ENCODE data around the gene DSTYK. TPM values are rescaled to one million over a fixed set of nuclear protein-coding genes. Genes with fewer than 3 reads are reported as not detected.
"Not testable (repeated sequence)": the region's sequence is repeated elsewhere in the genome, so short reads cannot be mapped to it uniquely, and the experiment has no call there.

DSTYK gene
- total RNA-seq, 2 experiments from 2014 or later = 8.8 to 9.2 TPM

DNA sequence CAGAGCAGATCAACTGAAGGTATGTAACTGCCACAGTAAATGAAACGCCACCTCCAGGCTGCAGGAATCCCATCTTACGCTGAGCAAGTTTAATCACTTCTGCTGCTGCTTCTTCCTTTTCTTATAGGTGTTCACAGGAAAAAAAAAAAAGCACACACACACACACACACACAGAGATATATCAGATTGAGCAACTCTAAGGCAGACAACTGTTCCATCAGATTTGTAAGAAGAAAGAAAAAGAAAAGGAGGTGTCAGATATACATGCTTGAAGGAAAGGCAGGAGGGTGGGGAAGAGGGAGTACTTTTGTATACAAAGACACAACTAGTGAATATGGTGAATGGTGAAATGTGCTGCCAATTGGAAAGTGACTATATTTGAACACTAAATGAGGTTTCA, 28.6 kb downstream of the DSTYK start:
- DNase-seq = no peak
- no peak overlapping the region for H3K4me3 Mint-ChIP-seq
- peaks cover 37% of the 10 kb centered on the region for H3K36me3 Mint-ChIP-seq (ENCODE audit: low read depth)
- ChIA-PET CTCF (no interaction called here), POLR2A (no interaction called here)
- no peaks in the 10 kb centered on the region for H3K9me3 Mint-ChIP-seq
- peaks cover 54% of the 10 kb centered on the region for H3K4me1 Mint-ChIP-seq
- no peaks in the 10 kb centered on the region for H3K27me3 Mint-ChIP-seq
- no peak overlapping the region for H3K27ac Mint-ChIP-seq

DNA sequence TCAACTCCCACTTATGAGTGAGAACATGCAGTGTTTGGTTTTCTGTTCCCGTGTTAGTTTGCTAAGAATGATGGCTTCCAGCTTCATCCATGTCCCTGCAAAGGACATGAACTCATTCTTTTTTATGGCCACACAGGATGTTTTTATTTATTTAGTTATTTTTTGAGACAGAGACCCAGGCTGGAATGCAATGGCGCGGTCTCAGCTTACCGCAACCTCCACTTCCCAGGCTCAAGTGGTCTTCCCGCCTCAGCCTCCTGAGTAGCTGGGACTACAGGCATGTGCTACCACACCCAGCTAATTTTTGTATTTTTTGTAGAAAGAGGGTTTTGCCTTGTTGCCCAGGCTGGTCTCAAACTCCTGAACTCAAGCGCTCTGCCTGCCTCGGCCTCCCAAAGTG, 31.2 kb downstream of the DSTYK start:
- DNase-seq, CTCF ChIA-PET, H3K9me3 Mint-ChIP-seq, POLR2A ChIA-PET, H3K4me3 Mint-ChIP-seq, H3K27ac Mint-ChIP-seq, H3K27me3 Mint-ChIP-seq: not testable (repeated sequence)
- peaks cover 22% of the 10 kb centered on the region for H3K36me3 Mint-ChIP-seq (ENCODE audit: low read depth)
- H3K4me1 Mint-ChIP-seq = peaks cover 31% of the 10 kb centered on the region

DNA sequence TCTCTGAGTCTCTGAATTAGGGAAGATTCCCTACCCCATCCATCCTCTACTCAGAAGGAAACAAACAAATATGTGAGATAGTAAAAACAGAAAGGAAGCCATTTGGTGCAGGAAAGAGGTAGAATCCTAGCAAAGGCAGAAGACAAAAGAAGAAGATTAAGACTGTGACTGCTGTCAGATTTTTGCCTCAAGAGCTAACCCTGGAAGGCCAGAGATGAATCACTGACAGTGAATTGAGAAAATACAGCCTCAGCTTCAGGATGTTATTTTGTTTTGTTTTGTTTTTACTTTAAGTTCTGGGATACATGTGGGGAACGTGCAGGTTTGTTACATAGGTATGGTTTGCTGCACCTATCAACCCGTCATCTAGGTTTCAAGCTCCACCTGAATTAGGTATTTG, 31.7 kb downstream of the DSTYK start:
- H3K9me3 Mint-ChIP-seq = no peaks in the 10 kb centered on the region
- ChIA-PET CTCF (no interaction called here), POLR2A (no interaction called here)
- DNase-seq = no peak
- H3K36me3 Mint-ChIP-seq (ENCODE audit: low read depth) = peaks cover 21% of the 10 kb centered on the region
- no peaks in the 10 kb centered on the region for H3K27me3 Mint-ChIP-seq
- peaks cover 30% of the 10 kb centered on the region for H3K4me1 Mint-ChIP-seq
- H3K4me3 Mint-ChIP-seq = no peak overlapping the region
- H3K27ac Mint-ChIP-seq = no peak overlapping the region

DNA sequence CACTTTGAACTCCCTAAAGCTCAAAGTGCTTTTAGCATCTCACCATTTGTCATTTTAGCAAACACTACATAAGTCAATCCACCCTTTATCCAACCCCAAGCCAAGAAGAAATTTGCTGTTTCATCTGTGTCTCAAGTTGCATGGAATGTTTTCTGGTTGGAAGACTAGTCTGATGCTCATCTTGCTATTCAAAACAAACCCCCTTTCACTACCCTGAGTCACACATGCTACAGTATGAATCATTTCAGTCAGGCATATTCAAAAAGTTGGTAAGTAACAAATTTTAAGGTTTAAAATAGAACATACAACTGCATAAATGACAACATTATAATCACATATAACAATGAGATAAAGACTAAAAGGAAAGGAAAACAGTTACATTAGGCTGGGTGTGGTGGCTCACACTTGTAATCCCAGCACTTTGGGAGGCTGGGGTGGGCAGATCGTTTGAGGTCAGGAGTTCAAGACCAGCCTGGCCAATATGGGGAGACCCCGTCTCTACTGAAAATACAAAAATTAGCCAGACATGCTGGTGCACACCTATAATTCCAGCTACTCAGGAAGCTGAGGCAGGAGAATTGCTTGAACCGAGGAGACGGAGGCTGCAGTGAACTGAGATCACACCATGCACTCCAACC, 38.7 kb downstream of the DSTYK start:
- Mint-ChIP-seq H3K27me3 (no peaks in the 10 kb centered on the region), H3K27ac (peak overlapping the region; percentile 40), H3K4me1 (peaks cover 32% of the 10 kb centered on the region), H3K4me3 (no peak overlapping the region), H3K36me3 (ENCODE audit: low read depth) (peaks cover 26% of the 10 kb centered on the region), H3K9me3 (no peaks in the 10 kb centered on the region)
- ChIA-PET CTCF (interaction anchor here (0.6 to 0.7 kb wide), 3 partner anchors 33 to 357 kb away, joined by 3 to 4 read pairs (median 3); no protein-coding TSS in a partner anchor), POLR2A (no interaction called here)
- DNase-seq = no peak

DNA sequence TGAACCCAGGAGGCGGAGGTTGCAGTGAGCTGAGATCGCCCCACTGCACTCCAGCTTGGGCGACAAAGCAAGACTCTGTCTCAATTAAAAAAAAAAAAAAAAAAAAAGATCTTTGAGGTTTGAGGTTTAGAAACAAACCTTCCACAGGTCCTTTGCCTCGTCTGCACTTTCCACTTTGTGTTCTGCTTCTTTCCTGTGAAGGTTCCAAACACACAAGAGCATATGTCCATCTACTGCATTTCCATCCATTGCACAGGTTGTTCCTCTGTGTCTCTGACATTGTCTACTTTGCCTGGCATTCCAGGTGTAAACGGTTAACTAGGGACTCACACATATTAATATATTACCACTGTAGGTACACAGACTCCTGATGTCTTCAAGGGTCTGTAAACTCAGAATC, 40.1 kb downstream of the DSTYK start:
- Mint-ChIP-seq H3K27ac (peak overlapping the region; percentile 5), H3K4me1 (peaks cover 32% of the 10 kb centered on the region), H3K9me3 (no peaks in the 10 kb centered on the region), H3K27me3 (no peaks in the 10 kb centered on the region), H3K36me3 (ENCODE audit: low read depth) (peaks cover 33% of the 10 kb centered on the region), H3K4me3 (no peak overlapping the region)
- CTCF ChIA-PET = interaction anchor here (0.6 to 1.6 kb wide), 5 partner anchors 15 to 180 kb away, joined by 3 to 7 read pairs (median 5); no protein-coding TSS in a partner anchor
- POLR2A ChIA-PET = interaction anchor here (1.1 to 1.4 kb wide), 3 partner anchors 29 to 59 kb away, joined by 3 to 4 read pairs (median 3); no protein-coding TSS in a partner anchor
- DNase-seq = peak; percentile 24

DNA sequence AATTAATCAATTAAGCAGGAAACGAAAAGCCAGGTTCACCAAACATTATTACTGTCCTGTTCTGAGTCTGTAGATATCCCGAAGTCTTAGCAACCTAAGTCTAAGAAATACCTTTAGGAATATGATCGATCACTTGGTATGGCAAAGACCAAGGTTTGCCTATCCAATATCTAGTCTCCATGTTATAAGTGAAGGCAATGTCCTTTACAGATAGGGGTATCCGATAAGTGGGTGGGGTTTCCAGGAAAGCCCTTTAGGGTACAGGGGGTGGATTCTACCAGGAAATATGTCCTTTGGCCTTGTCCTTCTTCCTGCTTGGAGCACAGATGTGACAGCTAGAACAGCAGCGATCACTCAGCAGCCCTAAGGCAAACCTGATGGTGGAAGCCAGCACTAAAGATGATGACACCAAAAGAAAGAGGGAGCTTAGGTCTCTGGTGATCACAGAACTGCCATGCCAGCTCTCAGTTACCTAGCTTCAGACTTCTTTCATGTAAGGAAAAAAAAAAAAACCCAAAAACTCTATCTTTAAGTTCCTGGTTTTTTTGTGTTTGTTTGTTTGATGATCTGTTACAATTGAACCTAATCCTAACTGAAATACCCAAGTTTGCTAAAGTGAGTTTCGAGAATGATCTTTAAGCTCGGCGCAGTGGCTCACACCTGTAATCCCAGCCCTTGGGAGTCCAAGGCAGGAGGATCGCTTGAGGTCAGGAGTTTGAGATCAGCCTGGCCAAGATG, 40.8 kb downstream of the DSTYK start:
- H3K27ac Mint-ChIP-seq = no peak overlapping the region
- H3K4me3 Mint-ChIP-seq = no peak overlapping the region
- H3K4me1 Mint-ChIP-seq = peaks cover 31% of the 10 kb centered on the region
- CTCF ChIA-PET = interaction anchor here (0.6 to 1.6 kb wide), 6 partner anchors 16 to 313 kb away, joined by 3 to 7 read pairs (median 4); no protein-coding TSS in a partner anchor
- H3K36me3 Mint-ChIP-seq (ENCODE audit: low read depth) = peaks cover 35% of the 10 kb centered on the region
- no peak for DNase-seq
- POLR2A ChIA-PET = interaction anchor here (0.6 to 1.4 kb wide), 4 partner anchors 29 to 89 kb away, joined by 3 to 4 read pairs (median 3); no protein-coding TSS in a partner anchor
- H3K9me3 Mint-ChIP-seq = no peaks in the 10 kb centered on the region
- H3K27me3 Mint-ChIP-seq = no peaks in the 10 kb centered on the region

DNA sequence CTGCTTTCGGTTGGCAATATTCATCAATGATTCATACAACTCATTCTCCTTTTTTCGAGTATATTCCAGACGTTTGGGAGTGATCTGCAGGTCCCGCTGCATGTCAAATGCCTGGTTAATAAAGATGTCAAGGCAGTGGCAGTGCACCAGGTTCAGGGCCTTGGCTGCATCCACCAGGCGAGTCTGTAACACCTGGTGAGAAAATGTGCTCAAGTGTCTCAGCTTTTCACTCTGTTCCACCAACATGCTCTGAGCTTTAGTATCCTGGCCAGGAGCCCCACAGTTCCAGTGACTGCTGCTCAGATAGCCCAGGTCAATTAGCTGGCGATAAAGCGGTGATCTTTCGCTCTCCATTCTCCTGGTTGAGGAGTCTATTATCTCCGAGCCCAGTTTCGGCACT, 42.3 kb downstream of the DSTYK start:
- H3K27ac Mint-ChIP-seq = no peak overlapping the region
- H3K36me3 Mint-ChIP-seq (ENCODE audit: low read depth) = peaks cover 41% of the 10 kb centered on the region
- no peak overlapping the region for H3K4me3 Mint-ChIP-seq
- no peaks in the 10 kb centered on the region for H3K9me3 Mint-ChIP-seq
- ChIA-PET CTCF (no interaction called here), POLR2A (no interaction called here)
- no peaks in the 10 kb centered on the region for H3K27me3 Mint-ChIP-seq
- DNase-seq = no peak
- H3K4me1 Mint-ChIP-seq = peaks cover 28% of the 10 kb centered on the region

DNA sequence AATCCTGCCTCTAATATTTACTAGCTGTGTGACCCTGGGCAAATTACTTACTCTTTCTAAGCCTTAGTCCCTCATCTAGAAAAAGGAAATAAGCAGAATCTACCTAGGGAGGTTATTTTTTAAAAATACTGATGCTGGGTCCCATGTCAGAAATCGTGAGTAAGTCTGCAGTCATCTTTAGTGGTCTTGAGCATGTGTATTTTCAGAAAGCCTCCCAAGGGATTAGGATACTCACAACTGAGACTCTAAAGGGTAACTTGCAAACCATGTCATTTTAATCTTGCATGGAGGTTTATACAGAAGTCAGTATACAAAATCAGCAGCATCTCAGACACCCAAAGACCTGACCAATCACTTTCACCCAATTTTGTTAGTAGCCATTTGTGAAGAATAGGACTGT, 43.2 kb downstream of the DSTYK start:
- DNase-seq = no peak
- Mint-ChIP-seq H3K27me3 (no peaks in the 10 kb centered on the region), H3K27ac (no peak overlapping the region), H3K4me3 (no peak overlapping the region), H3K36me3 (ENCODE audit: low read depth) (peaks cover 48% of the 10 kb centered on the region), H3K9me3 (no peaks in the 10 kb centered on the region), H3K4me1 (peaks cover 28% of the 10 kb centered on the region)
- POLR2A ChIA-PET = no interaction called here
- CTCF ChIA-PET = no interaction called here

DNA sequence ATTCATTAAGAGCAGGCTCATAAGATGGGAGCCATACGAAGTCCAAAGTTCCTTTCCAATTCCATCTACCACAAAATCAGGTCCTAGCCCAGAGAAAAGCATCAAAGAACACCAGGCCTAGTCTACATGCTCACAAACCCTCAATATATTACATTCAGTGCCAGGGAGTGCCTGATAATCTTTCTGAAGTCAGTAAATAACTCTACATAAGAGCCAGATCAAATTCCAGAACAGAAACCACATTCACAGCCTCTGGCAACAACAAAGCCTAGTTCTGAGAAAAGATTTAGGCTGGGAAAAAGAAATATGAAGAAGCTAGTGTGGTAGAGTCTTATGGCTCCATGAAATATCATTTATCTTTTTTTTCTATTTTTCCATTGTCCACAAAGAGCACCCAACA, 49.2 kb downstream of the DSTYK start:
- Mint-ChIP-seq H3K27me3 (no peaks in the 10 kb centered on the region), H3K4me1 (peaks cover 15% of the 10 kb centered on the region), H3K4me3 (no peak overlapping the region), H3K27ac (no peak overlapping the region), H3K9me3 (no peaks in the 10 kb centered on the region), H3K36me3 (ENCODE audit: low read depth) (peaks cover 65% of the 10 kb centered on the region)
- no peak for DNase-seq
- ChIA-PET POLR2A (no interaction called here), CTCF (no interaction called here)

DNA sequence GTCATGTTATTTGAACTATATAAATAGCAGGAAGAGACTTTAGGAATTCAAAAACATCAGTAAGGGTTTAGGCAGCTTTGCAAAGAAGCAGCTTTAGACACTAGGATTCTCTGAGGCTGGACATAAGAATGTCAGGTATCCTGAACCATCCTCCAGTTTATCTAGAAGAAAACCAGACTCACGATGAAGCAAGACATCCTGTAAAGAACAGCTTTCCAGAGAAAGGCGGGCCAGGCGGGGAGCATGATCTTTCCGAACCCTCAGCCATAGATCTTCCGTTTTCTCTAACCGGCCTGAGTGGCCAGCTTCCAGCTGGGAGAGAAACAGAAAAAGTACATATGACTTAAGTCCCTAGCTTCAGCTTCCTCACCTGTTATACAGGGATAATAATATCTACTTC, 50.4 kb downstream of the DSTYK start:
- Mint-ChIP-seq H3K4me3 (no peak overlapping the region), H3K27me3 (no peaks in the 10 kb centered on the region), H3K27ac (no peak overlapping the region), H3K4me1 (peaks cover 15% of the 10 kb centered on the region), H3K9me3 (peaks cover 12% of the 10 kb centered on the region), H3K36me3 (ENCODE audit: low read depth) (peaks cover 72% of the 10 kb centered on the region)
- no peak for DNase-seq
- ChIA-PET POLR2A (interaction anchor here (0.8 kb wide), 1 partner anchor 10 kb away, joined by 3 read pairs; no protein-coding TSS in a partner anchor), CTCF (interaction anchor here (0.6 to 1.0 kb wide), 2 partner anchors 11 to 36 kb away, joined by 3 to 4 read pairs; no protein-coding TSS in a partner anchor)

DNA sequence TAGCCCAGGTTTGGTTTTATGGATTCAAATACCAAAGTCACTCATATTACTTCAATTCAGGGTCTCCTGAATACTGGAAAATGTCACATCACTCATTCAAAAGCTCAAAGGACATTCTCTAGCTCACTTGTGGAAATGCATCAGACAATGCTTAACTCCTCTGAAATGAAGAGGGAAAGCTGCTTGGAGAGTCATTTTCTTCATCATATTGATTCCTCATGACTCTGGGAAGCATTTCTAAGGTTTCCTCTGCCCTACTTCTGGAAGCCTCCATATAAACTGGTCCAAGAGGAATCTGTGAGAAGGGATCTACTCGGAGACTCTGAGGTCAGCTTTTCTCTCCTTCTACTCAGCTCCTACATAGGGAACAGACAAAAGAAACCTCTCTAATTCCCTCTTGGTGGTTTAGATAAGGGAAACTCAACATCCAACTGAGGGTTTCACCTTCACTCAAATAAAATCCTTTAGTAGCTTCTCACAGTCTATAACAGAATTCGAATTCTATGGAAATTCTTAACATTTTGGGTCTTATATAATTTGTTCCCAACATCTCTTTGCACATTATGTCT, 53.4 kb downstream of the DSTYK start:
- CTCF ChIA-PET = interaction anchor here (1.2 to 1.4 kb wide), 2 partner anchors 8 to 17 kb away, joined by 3 to 7 read pairs; no protein-coding TSS in a partner anchor
- peaks cover 19% of the 10 kb centered on the region for H3K9me3 Mint-ChIP-seq
- no peaks in the 10 kb centered on the region for H3K27me3 Mint-ChIP-seq
- H3K36me3 Mint-ChIP-seq (ENCODE audit: low read depth) = peaks cover 82% of the 10 kb centered on the region
- H3K27ac Mint-ChIP-seq = no peak overlapping the region
- DNase-seq = no peak
- no peak overlapping the region for H3K4me3 Mint-ChIP-seq
- peaks cover 15% of the 10 kb centered on the region for H3K4me1 Mint-ChIP-seq
- POLR2A ChIA-PET = interaction anchor here (1.7 kb wide), 1 partner anchor 37 kb away, joined by 4 read pairs; no protein-coding TSS in a partner anchor

DNA sequence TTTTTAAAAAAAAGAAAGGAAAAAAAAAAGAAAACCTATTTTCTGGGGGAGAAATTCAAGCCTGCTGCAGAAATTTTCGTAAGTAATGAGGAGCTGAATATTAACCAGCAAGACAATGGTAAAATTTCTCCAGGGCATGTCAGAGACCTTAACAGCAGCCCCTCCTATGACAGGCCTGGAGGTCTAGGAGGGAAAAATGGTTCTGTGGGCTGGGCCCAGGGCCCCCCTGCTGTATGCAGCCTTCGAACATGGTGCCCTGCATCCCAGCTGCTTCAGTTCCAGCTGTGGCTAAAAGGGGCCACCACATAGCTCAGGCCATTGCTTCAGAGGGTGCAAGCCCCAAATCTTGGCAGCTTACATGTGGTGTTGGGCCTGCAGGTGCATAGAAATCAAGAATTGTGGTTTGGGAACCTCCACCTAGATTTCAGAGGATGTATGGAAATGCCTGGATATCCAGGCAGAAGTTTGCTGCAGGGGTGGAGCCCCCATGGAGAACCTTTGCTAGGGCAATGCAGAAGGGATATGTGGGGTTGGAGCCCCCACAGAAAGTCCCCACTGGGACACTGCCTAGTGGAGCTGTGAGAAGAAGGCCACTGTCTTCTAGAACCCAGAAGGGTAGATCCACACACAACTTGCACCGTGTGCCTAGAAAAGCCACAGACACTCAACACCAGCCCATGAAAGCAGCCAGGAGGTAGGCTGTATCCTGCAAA, 55.7 kb downstream of the DSTYK start:
- H3K4me1 Mint-ChIP-seq = peaks cover 11% of the 10 kb centered on the region
- not testable (repeated sequence) for H3K27ac Mint-ChIP-seq, H3K27me3 Mint-ChIP-seq, DNase-seq, H3K4me3 Mint-ChIP-seq
- peaks cover 67% of the 10 kb centered on the region for H3K36me3 Mint-ChIP-seq (ENCODE audit: low read depth)
- ChIA-PET POLR2A (interaction anchor here (0.6 kb wide), 1 partner anchor 125 kb away, joined by 3 read pairs; no protein-coding TSS in a partner anchor), CTCF (interaction anchor here (2.4 kb wide), 1 partner anchor 14 kb away, joined by 12 read pairs; no protein-coding TSS in a partner anchor)
- H3K9me3 Mint-ChIP-seq = peaks cover 19% of the 10 kb centered on the region
